ENCODE data around the gene EPHA1.
A peak's percentile ranks its signal among the peaks of the same experiment; 100 is the strongest.

EPHA1 gene

DNA sequence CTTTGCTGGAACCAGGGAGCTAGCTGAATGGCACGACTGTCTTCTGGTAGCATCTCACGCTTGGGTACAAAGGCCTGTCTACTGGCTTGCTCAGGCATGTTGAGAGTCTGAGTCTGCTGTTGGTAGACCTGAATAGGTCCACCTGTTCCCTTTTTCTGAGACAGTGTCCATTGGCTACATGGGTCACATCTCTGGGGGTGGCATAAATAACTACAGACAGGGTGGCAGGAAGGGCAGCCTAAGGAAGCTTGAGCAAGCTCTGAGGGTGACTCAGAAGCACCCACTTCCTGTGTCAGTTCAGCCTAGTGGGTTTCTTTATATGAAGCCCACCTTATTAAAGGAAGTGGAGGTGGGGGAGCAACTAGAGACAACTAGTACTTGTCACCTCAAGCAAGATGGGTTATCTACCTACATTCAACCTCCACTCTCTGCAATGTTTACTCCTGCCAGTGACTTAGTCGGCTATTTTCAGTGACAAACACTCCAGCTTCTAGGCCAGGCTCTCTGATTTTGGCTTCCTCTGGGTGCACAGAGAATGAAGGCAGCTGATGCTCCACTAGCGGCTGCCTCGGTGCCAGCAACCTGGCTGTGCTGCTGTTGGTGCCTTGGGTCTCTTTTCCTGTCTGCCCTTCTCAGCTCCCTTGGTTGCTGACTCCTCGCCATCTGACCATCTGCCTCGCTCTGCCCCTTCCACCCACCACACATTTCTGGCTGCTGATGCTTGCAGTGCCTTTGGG lies 33.2 kb downstream of the EPHA1 start:
- no peak overlapping the region for H3K4me3 ChIP-seq
- in situ Hi-C loops (cut with MboI; ENCODE audit: low sequenced_read_pairs), result no loop called here
- peaks cover 14% of the 10 kb centered on the region for H3K4me1 ChIP-seq
- no peaks in the 10 kb centered on the region for H3K9me3 ChIP-seq
- H3K36me3 ChIP-seq (replicated peaks), result no peaks in the 10 kb centered on the region
- no peak for DNase-seq (ENCODE audit: low spot score in 2 of 2)
- H3K27me3 ChIP-seq (ENCODE audit: low read depth), result no peaks in the 10 kb centered on the region

DNA sequence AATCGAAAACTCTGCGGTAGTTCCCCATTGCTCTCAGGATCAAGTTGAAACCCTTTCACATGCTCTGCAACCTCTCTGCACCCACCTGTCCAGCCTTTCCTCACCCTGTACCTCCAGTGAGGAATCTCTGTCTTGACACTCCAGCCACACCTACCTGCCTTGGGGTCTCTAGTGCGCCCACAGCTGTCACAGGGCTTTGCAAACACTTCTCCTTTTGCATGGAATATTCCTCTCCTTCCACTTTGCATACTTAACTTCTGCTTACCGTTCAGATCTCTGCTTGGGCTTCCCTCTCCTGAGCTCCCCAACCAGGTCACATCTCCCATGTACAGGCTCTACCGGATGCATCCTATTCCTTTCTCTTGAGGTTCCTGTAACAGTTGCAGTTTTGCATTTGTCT lies 34.1 kb downstream of the EPHA1 start:
- Histone ChIP-seq H3K4me3 (no peak overlapping the region), H3K9me3 (no peaks in the 10 kb centered on the region), H3K36me3 (replicated peaks) (no peaks in the 10 kb centered on the region), H3K4me1 (peaks cover 9% of the 10 kb centered on the region), H3K27me3 (ENCODE audit: low read depth) (no peaks in the 10 kb centered on the region)
- no peak for DNase-seq (ENCODE audit: low spot score in 2 of 2)
- in situ Hi-C loops (cut with MboI; ENCODE audit: low sequenced_read_pairs), result no loop called here

DNA sequence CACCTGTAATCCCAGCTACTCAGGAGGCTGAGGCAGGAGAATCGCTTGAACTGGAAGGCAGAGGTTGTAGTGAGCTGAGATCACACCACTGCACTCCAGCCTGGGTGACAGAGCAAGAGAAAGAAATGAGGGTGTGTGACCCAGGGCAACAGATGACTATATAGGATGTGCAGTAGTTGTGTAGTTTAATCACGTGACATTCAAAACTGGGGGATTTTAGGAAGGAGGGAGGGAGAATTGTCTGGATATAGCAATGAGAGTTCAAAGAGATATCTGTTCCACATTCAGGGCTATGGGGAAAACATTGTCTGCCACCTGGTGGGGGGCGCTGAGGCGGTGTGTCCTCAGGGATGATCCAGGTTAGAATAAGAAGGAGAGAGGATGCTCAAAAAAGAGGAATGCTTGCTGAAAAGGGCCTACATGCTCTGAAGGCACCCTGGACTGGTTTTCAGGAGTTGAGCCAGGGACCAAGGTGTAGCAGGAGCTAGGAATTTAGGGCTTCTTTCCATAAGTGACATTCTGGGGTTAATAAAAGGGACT lies 35.3 kb downstream of the EPHA1 start:
- H3K4me1 ChIP-seq, result no peaks in the 10 kb centered on the region
- H3K27me3 ChIP-seq (ENCODE audit: low read depth), result peaks cover 9% of the 10 kb centered on the region; the same call in 1 of the 2 replicates
- no peak for DNase-seq (ENCODE audit: low spot score in 2 of 2)
- in situ Hi-C loops (cut with MboI; ENCODE audit: low sequenced_read_pairs), result no loop called here
- no peaks in the 10 kb centered on the region for H3K9me3 ChIP-seq
- no peaks in the 10 kb centered on the region for H3K36me3 ChIP-seq (replicated peaks)
- no peak overlapping the region for H3K4me3 ChIP-seq

DNA sequence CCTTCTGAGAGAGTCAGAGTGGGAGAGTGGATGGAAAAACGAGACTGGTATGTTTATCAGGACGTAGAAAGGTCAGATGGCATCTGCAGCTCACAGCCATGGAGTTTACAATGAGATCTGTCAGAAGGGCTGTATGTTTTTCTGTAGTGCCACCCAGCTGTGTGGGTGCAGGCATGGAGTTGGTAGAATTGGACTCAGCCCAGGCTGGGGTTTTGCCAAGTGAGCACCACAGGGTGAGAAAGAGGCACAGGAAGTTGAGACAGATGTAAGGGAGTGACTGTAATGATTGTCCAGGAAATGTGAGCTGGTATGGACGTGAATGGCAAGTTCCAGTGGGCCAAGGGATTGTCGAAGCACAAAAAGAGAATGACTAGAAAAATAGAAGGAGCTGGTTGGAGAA lies 36.6 kb downstream of the EPHA1 start:
- H3K27me3 ChIP-seq (ENCODE audit: low read depth), result peaks cover 15% of the 10 kb centered on the region; the same call in 1 of the 2 replicates
- in situ Hi-C loops (cut with MboI; ENCODE audit: low sequenced_read_pairs), result no loop called here
- no peaks in the 10 kb centered on the region for H3K4me1 ChIP-seq
- H3K4me3 ChIP-seq, result no peak overlapping the region
- H3K36me3 ChIP-seq (replicated peaks), result no peaks in the 10 kb centered on the region
- DNase-seq (ENCODE audit: low spot score in 2 of 2), result no peak
- no peaks in the 10 kb centered on the region for H3K9me3 ChIP-seq

DNA sequence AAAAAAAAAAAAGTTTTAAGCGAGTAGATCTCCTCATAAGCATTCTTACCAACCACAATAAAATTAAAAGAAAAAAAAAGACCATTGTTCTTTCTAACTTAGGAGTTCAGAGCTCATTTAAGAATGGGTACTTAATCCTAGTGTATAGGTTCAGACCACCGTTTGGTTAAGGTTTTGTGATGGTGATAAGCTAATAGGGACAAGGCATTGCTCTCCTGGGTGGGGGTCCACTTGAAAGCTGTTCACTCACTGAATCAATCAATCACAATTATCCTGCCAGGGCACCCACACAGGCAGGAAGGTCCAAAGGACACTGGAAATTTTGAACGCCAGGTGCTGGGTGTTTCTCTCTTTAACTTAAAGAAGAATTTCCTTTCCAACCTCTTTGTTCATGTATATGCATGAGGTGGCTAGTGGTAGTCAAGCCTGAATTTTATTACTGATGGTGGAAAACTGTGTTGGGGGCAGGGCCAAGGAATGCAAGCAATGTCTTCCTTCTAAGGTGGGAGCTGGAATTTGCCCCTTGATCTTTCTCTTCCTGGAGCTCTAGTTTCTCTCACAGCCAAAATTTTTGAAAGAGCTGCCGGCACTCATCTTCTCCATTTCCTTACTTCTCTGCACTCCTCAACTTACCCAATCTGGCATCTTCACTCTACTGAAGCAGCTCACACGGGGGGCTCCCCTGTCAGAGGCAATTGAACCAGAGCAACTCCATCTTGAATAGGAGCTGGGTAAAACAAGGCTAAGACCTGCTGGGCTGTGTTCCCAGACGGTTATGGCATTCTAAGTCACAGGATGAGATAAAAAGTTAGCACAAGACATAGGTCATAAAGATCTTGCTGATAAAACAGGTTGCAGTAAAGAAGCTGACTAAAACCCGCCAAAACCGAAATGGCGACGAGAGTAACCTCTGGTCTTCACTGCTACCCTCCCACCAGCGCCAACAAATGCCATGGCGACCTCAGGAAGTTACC lies 38.7 kb downstream of the EPHA1 start:
- Histone ChIP-seq H3K9me3 (no peaks in the 10 kb centered on the region), H3K4me3 (no peak overlapping the region), H3K27me3 (ENCODE audit: low read depth) (peaks cover 19% of the 10 kb centered on the region), H3K36me3 (replicated peaks) (no peaks in the 10 kb centered on the region), H3K4me1 (no peaks in the 10 kb centered on the region)
- in situ Hi-C loops (cut with MboI; ENCODE audit: low sequenced_read_pairs), result no loop called here
- no peak for DNase-seq (ENCODE audit: low spot score in 2 of 2)

DNA sequence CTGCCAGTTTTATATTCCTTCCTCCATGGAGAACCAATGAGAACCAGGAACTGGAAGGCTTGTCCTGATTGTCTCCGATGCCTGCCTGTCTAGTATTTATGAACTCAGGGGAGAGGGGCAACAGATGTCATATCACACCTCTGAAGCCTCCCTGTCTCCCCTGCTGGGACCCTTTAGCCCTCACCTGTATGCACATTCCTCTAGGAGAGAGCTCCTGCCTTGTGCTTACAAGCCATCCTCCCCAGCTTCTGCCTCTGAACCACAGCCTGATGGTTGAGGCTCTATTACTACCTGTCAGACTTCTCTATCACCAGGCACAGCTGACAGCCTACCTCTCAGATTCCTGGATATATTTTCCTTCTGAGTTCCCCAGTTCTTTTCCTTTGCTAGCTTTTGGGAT lies 40.3 kb downstream of the EPHA1 start:
- Histone ChIP-seq H3K9me3 (no peaks in the 10 kb centered on the region), H3K27me3 (ENCODE audit: low read depth) (peaks cover 35% of the 10 kb centered on the region), H3K4me3 (no peak overlapping the region), H3K4me1 (no peaks in the 10 kb centered on the region), H3K36me3 (replicated peaks) (no peaks in the 10 kb centered on the region)
- in situ Hi-C loops (cut with MboI; ENCODE audit: low sequenced_read_pairs), result no loop called here
- DNase-seq (ENCODE audit: low spot score in 2 of 2), result no peak

DNA sequence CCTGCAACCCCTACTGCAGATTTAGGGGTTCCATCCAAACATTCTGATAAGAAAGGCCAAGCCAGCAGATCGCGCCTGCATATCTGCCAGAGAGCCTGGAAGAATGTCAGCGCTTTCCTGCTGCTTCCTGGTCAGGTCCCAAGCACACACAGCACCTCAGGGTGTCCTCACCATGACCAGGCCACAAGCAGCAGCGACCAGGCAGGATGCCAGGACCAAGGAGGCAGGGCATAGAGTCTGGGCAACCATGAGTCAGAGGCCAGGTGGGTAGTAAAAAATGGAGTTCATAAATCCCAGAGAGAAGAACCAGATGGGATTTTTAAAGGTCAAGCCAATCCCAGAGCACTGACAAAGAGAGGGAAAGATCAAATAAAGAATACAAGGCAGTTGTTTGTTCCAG lies 40.7 kb downstream of the EPHA1 start:
- no peaks in the 10 kb centered on the region for H3K4me1 ChIP-seq
- H3K4me3 ChIP-seq, result no peak overlapping the region
- no peaks in the 10 kb centered on the region for H3K36me3 ChIP-seq (replicated peaks)
- peaks cover 39% of the 10 kb centered on the region for H3K27me3 ChIP-seq (ENCODE audit: low read depth)
- H3K9me3 ChIP-seq, result no peaks in the 10 kb centered on the region
- in situ Hi-C loops (cut with MboI; ENCODE audit: low sequenced_read_pairs), result no loop called here
- no peak for DNase-seq (ENCODE audit: low spot score in 2 of 2)

DNA sequence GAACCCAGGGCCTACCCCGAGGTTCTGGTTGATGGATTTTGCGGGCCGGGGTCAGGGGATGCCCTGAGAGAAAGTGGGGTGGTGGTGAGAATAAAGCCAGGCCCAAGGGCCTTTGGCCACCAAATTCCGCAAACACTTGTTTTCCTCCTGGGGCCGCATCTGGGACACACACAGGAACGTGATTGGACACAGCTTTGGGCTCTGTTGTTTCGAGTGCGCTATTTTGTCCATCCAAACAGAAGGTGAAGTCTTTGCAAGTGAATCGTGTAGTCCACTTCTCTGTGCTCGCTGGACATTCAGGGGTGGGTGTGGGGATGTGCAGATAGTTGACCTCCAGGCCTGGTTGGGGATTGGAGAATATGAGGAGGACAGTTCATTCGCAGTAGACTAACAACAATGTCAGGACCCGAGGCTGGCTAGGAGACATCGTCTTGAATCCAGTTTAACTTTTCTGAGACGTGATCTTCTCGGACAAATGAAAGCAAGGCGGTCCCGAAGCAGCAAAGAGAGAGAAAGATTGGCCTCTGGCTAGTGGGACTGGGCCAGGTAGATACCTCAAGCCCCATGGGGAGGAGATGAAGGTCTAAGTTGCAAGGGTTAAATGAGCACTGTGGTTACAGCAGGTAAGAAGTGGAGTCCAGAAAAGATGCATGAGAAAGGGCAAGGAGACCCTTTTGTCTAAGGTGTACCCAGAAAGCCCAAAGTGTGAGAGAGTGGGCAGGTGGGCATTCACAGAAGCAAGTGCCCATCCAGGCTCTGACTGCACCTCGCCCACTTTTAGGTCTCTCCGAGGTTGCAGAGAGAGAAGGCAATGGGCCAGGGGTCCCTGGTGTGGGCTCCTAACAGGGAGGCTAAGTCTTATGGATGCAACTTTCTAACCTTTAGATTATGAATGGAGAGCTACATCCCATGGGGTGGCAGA lies 45.4 kb downstream of the EPHA1 start:
- peak overlapping the region; percentile 19 for H3K4me3 ChIP-seq
- no peaks in the 10 kb centered on the region for H3K36me3 ChIP-seq (replicated peaks)
- no peak for DNase-seq (ENCODE audit: low spot score in 2 of 2)
- no peaks in the 10 kb centered on the region for H3K4me1 ChIP-seq
- in situ Hi-C loops (cut with MboI; ENCODE audit: low sequenced_read_pairs), result no loop called here
- H3K27me3 ChIP-seq (ENCODE audit: low read depth), result peaks cover 32% of the 10 kb centered on the region
- H3K9me3 ChIP-seq, result no peaks in the 10 kb centered on the region

DNA sequence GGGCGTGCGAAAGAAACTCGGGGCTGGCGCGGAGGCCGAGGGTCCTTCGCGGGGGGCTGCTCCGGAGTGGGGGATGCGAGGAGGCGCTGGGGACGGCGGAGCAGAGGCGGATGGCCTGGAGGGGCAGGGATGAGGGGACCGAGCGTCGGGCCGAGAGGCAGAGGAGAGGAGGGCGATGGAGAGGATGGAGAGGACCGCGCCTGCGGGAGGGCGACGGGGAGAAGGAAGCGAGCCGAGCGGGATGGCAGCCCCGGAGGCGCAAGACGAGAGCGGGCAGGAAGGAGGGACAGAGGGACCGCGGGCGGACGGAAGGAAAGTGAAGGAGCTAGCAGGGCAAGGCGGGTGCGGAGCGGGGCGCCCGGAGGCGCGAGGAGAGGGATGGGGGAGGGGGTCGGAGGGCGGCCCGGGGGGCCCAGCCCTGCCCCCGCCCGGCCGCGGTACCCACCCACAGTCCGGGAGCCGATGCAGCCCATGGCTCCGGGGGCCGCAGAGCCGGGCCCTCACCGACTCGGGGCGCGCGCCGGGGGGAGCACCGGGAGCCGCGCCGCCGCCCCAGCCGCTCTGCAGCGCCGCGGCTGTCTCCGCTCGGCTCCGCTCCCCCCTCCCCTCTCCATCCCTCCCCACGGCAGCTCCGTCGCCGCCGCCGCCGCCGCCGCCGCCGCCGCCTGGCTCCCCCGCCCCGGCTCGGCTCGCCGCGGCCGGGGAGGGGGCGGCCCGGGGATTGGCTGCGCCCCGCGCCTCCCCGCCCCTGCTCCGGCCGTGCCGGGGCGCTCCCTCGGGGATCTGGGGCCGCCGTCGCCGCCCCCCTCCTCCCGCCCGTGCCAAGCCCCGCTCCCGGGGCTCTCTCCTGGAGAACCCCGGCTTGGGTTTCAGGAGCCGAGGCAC lies 46.3 kb downstream of the EPHA1 start, which contains the start of gene FAM131B:
TSS of gene FAM131B (minus strand) at position 583 of the 885 bp plus-strand sequence. CDS start at position 473, 110 bp downstream.
- Histone ChIP-seq H3K4me1 (no peaks in the 10 kb centered on the region), H3K36me3 (replicated peaks) (no peaks in the 10 kb centered on the region), H3K9me3 (no peaks in the 10 kb centered on the region), H3K4me3 (peak within 1 kb of the TSS; percentile 40), H3K27me3 (ENCODE audit: low read depth) (peaks cover 25% of the 10 kb centered on the region)
- peak in 1 of 2 experiments; percentile 43 for DNase-seq (ENCODE audit: low spot score in 2 of 2)
- in situ Hi-C loops (cut with MboI; ENCODE audit: low sequenced_read_pairs), result no loop called here

DNA sequence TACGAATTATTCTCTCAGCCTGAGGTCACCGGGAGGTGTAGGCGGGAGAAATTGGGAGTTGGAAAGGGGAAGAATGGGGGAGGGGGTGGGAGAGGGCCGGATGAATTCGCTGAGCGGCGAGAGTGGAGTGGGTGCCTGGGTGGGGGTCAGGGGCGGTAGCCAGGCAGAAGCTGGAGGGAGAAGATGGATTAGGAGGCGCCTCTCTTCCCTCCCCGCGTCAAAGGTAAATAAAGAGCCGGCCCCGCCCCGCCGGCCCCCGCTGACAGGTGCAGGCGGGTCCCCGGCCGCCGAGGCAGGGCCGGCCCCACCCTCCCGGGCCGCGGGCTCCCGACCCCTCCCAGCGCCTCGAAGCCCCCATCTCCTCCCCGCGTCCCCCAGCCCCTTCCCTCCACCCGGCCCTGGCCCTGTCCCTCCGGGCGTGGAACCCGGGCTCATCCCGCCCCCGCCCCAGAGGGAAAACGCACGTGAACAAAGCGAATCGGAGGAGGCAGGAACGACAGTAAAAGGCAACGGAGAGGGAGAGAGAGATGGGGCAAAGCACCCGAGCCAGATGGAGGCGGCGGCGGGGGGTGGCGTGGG lies 47.0 kb downstream of the EPHA1 start:
- in situ Hi-C loops (cut with MboI; ENCODE audit: low sequenced_read_pairs), result no loop called here
- Histone ChIP-seq H3K4me1 (no peaks in the 10 kb centered on the region), H3K27me3 (ENCODE audit: low read depth) (peaks cover 25% of the 10 kb centered on the region), H3K4me3 (peak overlapping the region; percentile 40), H3K36me3 (replicated peaks) (no peaks in the 10 kb centered on the region), H3K9me3 (no peaks in the 10 kb centered on the region)
- no peak for DNase-seq (ENCODE audit: low spot score in 2 of 2)

DNA sequence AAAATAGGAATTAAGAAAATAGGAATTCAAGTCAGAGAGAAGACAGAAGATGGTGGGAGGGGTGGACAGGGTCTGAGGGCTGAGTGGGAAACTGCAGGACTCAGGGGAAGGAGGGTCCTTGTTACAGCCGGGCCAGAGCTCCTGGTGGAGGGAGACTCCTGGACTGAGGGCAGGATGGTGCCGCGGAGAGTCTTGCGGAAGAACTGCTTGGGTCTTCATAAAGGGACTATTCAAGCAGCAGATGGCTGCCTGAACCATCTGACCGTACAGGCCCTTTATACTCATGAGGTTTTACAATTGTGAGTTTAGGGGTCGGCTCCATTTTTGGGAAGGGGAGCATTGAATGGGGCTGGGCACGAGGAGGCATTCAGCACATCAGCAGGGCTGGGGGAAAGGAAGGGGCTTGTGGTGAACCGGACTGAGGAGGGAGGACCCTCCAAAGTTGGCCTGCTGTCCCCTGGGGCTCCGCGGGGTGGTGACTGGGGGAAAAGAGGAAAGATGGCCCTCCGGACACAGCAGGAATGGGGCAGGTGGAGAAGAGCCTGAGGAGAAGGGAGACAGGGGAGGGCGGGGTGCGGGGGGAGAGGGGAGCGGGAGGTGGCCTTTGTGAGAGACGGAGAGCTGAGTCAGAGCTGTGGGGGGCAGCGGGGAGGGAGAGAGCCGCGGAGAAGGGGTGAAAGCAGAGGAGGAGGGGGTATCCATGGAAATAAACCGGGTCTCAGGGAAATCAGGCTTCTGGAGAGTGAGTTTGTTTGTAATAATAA lies 47.7 kb downstream of the EPHA1 start:
- Histone ChIP-seq H3K9me3 (no peaks in the 10 kb centered on the region), H3K4me3 (no peak overlapping the region), H3K27me3 (ENCODE audit: low read depth) (peaks cover 25% of the 10 kb centered on the region), H3K4me1 (no peaks in the 10 kb centered on the region), H3K36me3 (replicated peaks) (no peaks in the 10 kb centered on the region)
- in situ Hi-C loops (cut with MboI; ENCODE audit: low sequenced_read_pairs), result no loop called here
- DNase-seq (ENCODE audit: low spot score in 2 of 2), result no peak

Measured in HAP-1 (cell line).